ENCODE results near the gene S100A2.
"Not testable (repeated sequence)": the region's sequence is repeated elsewhere in the genome, so short reads cannot be mapped to it uniquely, and the experiment has no call there.

The S100A2 gene

GRCh38 chr1:153568367-153569099, 2.9 kb upstream of the S100A2 start:
- Histone ChIP-seq H3K9ac (peak overlapping the region; percentile 76), H3K9me3 (no peaks in the 10 kb centered on the region), H3K4me3 (peak overlapping the region; percentile 61), H3K27me3 (no peaks in the 10 kb centered on the region), H3K4me2 (peak overlapping the region; percentile 100), H3K36me3 (no peaks in the 10 kb centered on the region), H4K20me1 (no peaks in the 10 kb centered on the region), H3K4me1 (peaks cover 68% of the 10 kb centered on the region), H3K27ac (peak overlapping the region; percentile 87)
- no peak for TF ChIP-seq Cebpa-rat (IDR thresholded peaks at IDR 0.05)

- Histone ChIP-seq H3K9me3 (no peaks in the 10 kb centered on the region), H3K9ac (peak overlapping the region; percentile 76), H3K4me3 (peak overlapping the region; percentile 61), H3K4me1 (peaks cover 63% of the 10 kb centered on the region), H3K27me3 (no peaks in the 10 kb centered on the region), H3K27ac (peak overlapping the region; percentile 87), H3K36me3 (no peaks in the 10 kb centered on the region), H3K4me2 (peak overlapping the region; percentile 100), H4K20me1 (no peaks in the 10 kb centered on the region)
- peak; percentile 42; the same call in 1 of the 2 replicates for TF ChIP-seq Cebpa-rat (IDR thresholded peaks at IDR 0.05)
Measured at GRCh38 chr1:153567621-153568366, 2.1 kb upstream of the S100A2 start.

- TF ChIP-seq Cebpa-rat (IDR thresholded peaks at IDR 0.05): no peak
- peak overlapping the region; percentile 100 for H3K4me2 ChIP-seq
- H3K9ac ChIP-seq: peak overlapping the region; percentile 53; the same call in 1 of the 2 replicates
- H3K9me3 ChIP-seq: no peaks in the 10 kb centered on the region
- H3K27me3 ChIP-seq: no peaks in the 10 kb centered on the region
- peaks cover 54% of the 10 kb centered on the region for H3K4me1 ChIP-seq
- H4K20me1 ChIP-seq: no peaks in the 10 kb centered on the region
- H3K27ac ChIP-seq: peak overlapping the region; percentile 77
- H3K4me3 ChIP-seq: no peak overlapping the region
- no peaks in the 10 kb centered on the region for H3K36me3 ChIP-seq
Measured at GRCh38 chr1:153566414-153567371, 1.0 kb upstream of the S100A2 start.

GRCh38 chr1:153563991-153564390, 1.7 kb downstream of the S100A2 start:
- no peaks in the 10 kb centered on the region for H3K36me3 ChIP-seq
- H4K20me1 ChIP-seq: no peaks in the 10 kb centered on the region
- no peak overlapping the region for H3K4me3 ChIP-seq
- no peaks in the 10 kb centered on the region for H3K9me3 ChIP-seq
- no peak for TF ChIP-seq Cebpa-rat (IDR thresholded peaks at IDR 0.05)
- no peak overlapping the region for H3K9ac ChIP-seq
- H3K27me3 ChIP-seq: no peaks in the 10 kb centered on the region
- H3K4me2 ChIP-seq: no peak overlapping the region
- peaks cover 53% of the 10 kb centered on the region for H3K4me1 ChIP-seq
- no peak overlapping the region; the same call in 1 of the 2 replicates for H3K27ac ChIP-seq

- H3K27ac ChIP-seq: no peak overlapping the region
Measured at GRCh38 chr1:153563483-153563901, 2.2 kb downstream of the S100A2 start.

GRCh38 chr1:153562021-153562420, 3.6 kb downstream of the S100A2 start:
- H3K4me1 ChIP-seq: peaks cover 34% of the 10 kb centered on the region
- not testable (repeated sequence) for H3K4me2 ChIP-seq, H3K4me3 ChIP-seq, H3K27ac ChIP-seq, H3K9me3 ChIP-seq, H3K36me3 ChIP-seq, H3K9ac ChIP-seq, H4K20me1 ChIP-seq, H3K27me3 ChIP-seq

More at GRCh38 chr1:153563483-153563901, 2.2 kb downstream of the S100A2 start:
- Histone ChIP-seq H3K9me3 (no peaks in the 10 kb centered on the region), H3K9ac (no peak overlapping the region), H3K36me3 (no peaks in the 10 kb centered on the region), H3K4me1 (peaks cover 48% of the 10 kb centered on the region), H3K4me3 (no peak overlapping the region), H4K20me1 (no peaks in the 10 kb centered on the region), H3K4me2 (no peak overlapping the region), H3K27me3 (no peaks in the 10 kb centered on the region)
- TF ChIP-seq Cebpa-rat (IDR thresholded peaks at IDR 0.05): no peak

GRCh38 chr1:153561466-153561985, 4.1 kb downstream of the S100A2 start:
- no peaks in the 10 kb centered on the region for H3K27me3 ChIP-seq
- no peak overlapping the region for H3K27ac ChIP-seq
- no peaks in the 10 kb centered on the region for H3K9me3 ChIP-seq
- H3K4me3 ChIP-seq: no peak overlapping the region
- no peak overlapping the region for H3K4me2 ChIP-seq
- no peak for TF ChIP-seq Cebpa-rat (IDR thresholded peaks at IDR 0.05)
- no peaks in the 10 kb centered on the region for H4K20me1 ChIP-seq
- no peak overlapping the region for H3K9ac ChIP-seq
- H3K4me1 ChIP-seq: peaks cover 29% of the 10 kb centered on the region
- H3K36me3 ChIP-seq: no peaks in the 10 kb centered on the region

GRCh38 chr1:153560771-153561465, 4.7 kb downstream of the S100A2 start:
- no peak overlapping the region for H3K4me2 ChIP-seq
- H4K20me1 ChIP-seq: no peaks in the 10 kb centered on the region
- H3K9me3 ChIP-seq: no peaks in the 10 kb centered on the region
- peaks cover 23% of the 10 kb centered on the region for H3K4me1 ChIP-seq
- no peak overlapping the region for H3K4me3 ChIP-seq
- no peaks in the 10 kb centered on the region for H3K27me3 ChIP-seq
- H3K9ac ChIP-seq: no peak overlapping the region
- no peak overlapping the region for H3K27ac ChIP-seq
- no peaks in the 10 kb centered on the region for H3K36me3 ChIP-seq
- no peak for TF ChIP-seq Cebpa-rat (IDR thresholded peaks at IDR 0.05)

- H3K27me3 ChIP-seq: no peaks in the 10 kb centered on the region
- H3K4me3 ChIP-seq: no peak overlapping the region
- H3K9me3 ChIP-seq: no peaks in the 10 kb centered on the region
- peaks cover 16% of the 10 kb centered on the region for H3K4me1 ChIP-seq
- no peaks in the 10 kb centered on the region for H3K36me3 ChIP-seq
- TF ChIP-seq Cebpa-rat (IDR thresholded peaks at IDR 0.05): no peak
- H3K27ac ChIP-seq: no peak overlapping the region
- no peaks in the 10 kb centered on the region for H4K20me1 ChIP-seq
- H3K4me2 ChIP-seq: no peak overlapping the region
- no peak overlapping the region for H3K9ac ChIP-seq
Measured at GRCh38 chr1:153560241-153560640, 5.4 kb downstream of the S100A2 start.
